Measurements from ENCODE around the gene ARSI.

DNA sequence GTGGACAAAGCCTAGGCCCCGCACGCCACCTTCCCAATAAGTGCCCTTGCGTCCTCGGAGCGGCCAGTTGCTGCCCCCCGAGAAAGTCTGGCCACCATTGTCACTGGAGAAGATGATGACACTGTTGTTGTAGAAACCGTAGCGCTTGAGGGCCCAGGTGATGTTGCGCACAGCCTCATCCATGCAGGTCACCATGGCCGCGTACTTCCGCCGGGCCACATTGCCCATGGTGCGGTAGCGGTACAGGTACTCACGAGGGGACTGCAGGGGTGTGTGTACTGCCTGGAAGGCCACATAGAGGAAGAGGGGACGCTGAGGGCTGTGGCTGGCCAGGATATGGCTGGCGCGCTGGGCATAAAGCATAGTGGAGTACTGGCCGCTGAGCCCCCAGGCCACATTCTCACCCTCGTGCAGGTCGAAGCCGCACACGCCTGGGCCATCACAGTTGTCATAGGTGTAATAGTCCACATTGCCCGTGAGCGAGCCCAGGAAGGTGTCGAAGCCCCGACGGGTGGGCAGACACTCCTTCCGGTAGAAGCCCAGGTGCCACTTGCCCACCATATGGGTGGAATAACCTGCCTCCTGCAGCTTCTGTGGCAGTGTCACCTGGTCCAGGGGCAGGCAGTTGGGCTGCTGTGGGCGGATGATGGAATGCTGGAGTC is 4.6 kb downstream of the ARSI start:
- TF ChIP-seq, protein P1, sequence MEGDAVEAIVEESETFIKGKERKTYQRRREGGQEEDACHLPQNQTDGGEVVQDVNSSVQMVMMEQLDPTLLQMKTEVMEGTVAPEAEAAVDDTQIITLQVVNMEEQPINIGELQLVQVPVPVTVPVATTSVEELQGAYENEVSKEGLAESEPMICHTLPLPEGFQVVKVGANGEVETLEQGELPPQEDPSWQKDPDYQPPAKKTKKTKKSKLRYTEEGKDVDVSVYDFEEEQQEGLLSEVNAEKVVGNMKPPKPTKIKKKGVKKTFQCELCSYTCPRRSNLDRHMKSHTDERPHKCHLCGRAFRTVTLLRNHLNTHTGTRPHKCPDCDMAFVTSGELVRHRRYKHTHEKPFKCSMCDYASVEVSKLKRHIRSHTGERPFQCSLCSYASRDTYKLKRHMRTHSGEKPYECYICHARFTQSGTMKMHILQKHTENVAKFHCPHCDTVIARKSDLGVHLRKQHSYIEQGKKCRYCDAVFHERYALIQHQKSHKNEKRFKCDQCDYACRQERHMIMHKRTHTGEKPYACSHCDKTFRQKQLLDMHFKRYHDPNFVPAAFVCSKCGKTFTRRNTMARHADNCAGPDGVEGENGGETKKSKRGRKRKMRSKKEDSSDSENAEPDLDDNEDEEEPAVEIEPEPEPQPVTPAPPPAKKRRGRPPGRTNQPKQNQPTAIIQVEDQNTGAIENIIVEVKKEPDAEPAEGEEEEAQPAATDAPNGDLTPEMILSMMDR (IDR thresholded peaks at IDR 0.05), result no peak
- no peak for TF ChIP-seq POLR2A (IDR thresholded peaks at IDR 0.05)
